Astrocyte (in vitro differentiated cells and primary cell): Measurements from ENCODE around the gene HDAC5.

ENCODE experiments used
- CTCF ChIP-seq: IDR thresholded peaks from 2 replicates; pipeline ENCODE4 v1.5.1; 2011; ENCODE audit warnings: low read depth, mild to moderate bottlenecking, inconsistent platforms, low read length, moderate library complexity; ENCODE audit not compliant: insufficient read depth
- EZH2 ChIP-seq: IDR thresholded peaks from 2 replicates; pipeline ENCODE4 v1.6.1; 2012; ENCODE audit warnings: mild to moderate bottlenecking, low read length, inconsistent platforms; ENCODE audit not compliant: insufficient read depth

- TF ChIP-seq CTCF (no peak), EZH2 (no peak)
Measured at GRCh38 chr17:44066204-44066930, 57.1 kb downstream of the HDAC5 start, which contains the start of gene LSM12.
